ENCODE data around the gene RTP4.

DNA sequence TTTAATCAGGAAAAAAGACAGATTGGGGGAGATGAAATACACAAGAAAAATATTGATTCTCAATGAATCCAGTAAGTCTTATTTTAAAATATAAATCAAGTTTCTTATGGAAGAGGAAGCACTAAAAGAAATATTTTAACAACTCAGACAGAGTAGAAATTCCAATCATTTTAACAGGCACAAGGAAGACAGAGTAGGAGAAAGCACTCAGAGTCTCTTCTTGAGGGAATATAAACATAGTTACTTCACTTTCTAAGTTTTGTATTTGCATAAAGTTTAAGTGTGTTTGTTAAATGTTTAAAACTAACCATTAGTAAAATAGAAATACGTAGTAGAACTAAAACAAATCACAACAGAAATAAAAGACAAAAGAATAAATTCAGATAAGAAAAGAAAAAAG, 24.5 kb upstream of the RTP4 start:
- no peak for TF ChIP-seq CTCF (IDR thresholded peaks at IDR 0.05)
- TF ChIP-seq BHLHE40 (IDR thresholded peaks at IDR 0.05; ENCODE audit: low read depth, low read length), result no peak
- TF ChIP-seq POLR2A (IDR thresholded peaks at IDR 0.05; ENCODE audit: low read length), result no peak
- TF ChIP-seq RFX5 (IDR thresholded peaks at IDR 0.05), result no peak
- TF ChIP-seq, protein P1, sequence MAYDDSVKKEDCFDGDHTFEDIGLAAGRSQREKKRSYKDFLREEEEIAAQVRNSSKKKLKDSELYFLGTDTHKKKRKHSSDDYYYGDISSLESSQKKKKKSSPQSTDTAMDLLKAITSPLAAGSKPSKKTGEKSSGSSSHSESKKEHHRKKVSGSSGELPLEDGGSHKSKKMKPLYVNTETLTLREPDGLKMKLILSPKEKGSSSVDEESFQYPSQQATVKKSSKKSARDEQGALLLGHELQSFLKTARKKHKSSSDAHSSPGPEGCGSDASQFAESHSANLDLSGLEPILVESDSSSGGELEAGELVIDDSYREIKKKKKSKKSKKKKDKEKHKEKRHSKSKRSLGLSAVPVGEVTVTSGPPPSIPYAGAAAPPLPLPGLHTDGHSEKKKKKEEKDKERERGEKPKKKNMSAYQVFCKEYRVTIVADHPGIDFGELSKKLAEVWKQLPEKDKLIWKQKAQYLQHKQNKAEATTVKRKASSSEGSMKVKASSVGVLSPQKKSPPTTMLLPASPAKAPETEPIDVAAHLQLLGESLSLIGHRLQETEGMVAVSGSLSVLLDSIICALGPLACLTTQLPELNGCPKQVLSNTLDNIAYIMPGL (CRISPR knock-in tag; IDR thresholded peaks at IDR 0.05; ENCODE audit: borderline replicate concordance), result no peak
- TF ChIP-seq SMC3 (IDR thresholded peaks at IDR 0.05), result no peak
- TF ChIP-seq NFE2L2 (conservative IDR thresholded peaks at IDR 0.05; ENCODE audit: low read length), result no peak

Data from A549 (cell line).